GM18951 (cell line): ENCODE measurements around the gene ART3.

Experiments used
- POLR2A ChIP-seq: IDR thresholded peaks from 4 replicates; pipeline ENCODE4 v1.6.1; 2011; ENCODE audit warnings: mild to moderate bottlenecking; ENCODE audit not compliant: insufficient read length, insufficient read depth; ENCODE audit errors: extremely low read depth
- in situ Hi-C: fragments of 300-500 bp; cut with MboI; formaldehyde crosslinking; loops from one replicate; pipeline ENCODE4 v1.12.0; 2022; ENCODE audit warnings: low sequenced_read_pairs, mixed read lengths, inconsistent platforms; ENCODE audit not compliant: unreplicated experiment

Gene ART3

DNA sequence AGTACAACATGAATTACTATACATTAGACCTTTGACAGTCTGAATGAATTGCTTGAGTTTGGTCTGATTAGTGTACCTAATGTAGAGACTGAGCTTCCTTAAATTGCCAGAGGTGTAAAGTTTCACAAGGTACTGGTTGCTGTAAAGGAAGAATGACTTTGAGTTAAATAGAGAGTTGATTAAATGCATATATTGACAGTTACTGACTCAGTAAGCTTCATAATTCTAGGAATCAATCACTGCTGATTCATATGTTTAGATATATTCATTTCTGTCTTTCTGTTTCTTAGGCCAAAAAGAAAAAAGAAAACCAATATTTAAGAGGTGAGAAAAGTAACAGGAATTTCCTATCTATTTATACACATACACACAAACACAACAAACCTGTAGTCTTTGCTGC, 16.2 kb upstream of the ART3 start:
- TF ChIP-seq POLR2A: no peak
- in situ Hi-C loops: no loop called here

DNA sequence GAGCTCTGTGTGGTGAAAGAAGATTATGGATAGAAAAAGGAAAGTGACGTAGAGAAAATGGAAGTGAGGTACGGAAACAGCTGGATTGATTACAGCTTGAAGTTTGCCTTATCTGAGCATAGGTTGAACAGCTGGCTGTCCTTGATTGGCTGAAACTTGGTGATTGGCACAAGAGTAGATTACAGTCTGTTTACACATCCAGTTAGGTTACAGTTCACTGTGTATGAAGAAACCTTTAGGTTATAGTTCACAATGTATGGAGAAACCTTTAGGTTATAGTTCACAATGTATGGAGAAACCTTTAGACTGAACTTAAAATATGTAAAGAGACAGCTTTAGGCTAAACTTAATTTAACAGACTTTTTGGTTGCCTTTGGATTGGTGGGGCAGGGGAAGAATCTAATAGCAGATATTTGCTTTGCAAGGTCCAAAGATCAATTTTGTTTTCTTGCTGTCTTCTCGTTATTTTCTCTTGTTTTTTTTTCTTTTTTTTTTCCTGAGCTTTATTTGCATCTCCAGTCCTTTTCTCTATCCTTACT, 15.6 kb upstream of the ART3 start:
- TF ChIP-seq POLR2A: no peak
- in situ Hi-C loops: no loop called here

DNA sequence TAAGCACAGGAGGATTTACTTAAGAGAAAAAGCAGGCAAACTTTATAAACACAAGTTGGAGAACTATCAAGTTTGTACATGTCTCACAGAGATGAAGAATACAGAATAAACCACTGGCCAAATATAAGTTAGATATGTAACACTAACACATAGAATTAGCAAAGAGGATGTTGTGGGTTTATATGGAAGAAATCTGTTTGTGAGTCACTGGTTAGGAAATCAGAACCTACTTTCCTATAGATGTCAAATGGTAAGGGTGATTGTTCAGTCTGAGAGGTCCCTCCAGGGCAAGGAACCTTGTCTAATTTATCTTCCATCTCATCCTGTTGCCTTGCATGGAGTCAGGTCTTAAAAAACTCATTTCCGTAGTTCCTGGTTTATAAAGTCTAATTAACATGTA, 14.8 kb upstream of the ART3 start:
- in situ Hi-C loops: no loop called here
- no peak for TF ChIP-seq POLR2A

DNA sequence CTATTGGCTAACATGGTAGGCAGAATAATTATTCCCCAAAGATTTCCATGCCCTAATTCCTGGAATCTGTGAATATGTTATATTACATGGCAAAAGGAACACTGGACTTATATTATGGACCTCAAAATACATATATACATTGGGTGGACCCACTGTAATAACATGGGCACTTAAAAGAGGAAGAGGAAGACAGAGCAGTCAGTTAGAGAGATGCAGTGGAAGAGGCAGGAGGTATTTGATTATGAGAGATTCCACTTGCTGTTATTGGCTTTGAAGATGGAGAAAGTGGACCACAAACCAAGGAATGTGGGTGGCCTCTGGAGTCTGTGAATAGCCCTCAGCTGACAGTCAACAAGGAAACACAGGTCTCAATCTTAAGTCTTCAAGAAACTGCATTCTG, 14.0 kb upstream of the ART3 start:
- no peak for TF ChIP-seq POLR2A

DNA sequence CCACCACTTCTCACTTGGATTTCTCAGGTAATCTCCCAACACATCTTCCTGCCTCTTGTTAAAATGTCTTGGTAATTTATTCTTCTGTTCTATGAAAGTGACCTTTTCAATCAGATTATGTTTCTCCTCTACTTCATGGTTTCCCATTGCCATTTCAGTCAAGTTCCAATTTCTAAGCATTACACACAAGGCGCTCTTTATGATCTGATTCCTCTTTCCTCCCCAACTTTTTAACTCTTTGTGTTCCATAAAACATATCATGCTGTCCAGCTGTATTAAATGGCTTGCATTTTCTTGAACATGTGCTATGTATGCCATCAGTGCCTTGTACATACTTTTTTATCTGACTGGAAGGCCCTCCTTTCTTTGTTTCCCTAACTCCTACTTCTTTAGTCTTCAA, 13.1 kb upstream of the ART3 start:
- no peak for TF ChIP-seq POLR2A
- in situ Hi-C loops: no loop called here

More for the DNA sequence above, 14.0 kb upstream of the ART3 start:
- in situ Hi-C loops: no loop called here

DNA sequence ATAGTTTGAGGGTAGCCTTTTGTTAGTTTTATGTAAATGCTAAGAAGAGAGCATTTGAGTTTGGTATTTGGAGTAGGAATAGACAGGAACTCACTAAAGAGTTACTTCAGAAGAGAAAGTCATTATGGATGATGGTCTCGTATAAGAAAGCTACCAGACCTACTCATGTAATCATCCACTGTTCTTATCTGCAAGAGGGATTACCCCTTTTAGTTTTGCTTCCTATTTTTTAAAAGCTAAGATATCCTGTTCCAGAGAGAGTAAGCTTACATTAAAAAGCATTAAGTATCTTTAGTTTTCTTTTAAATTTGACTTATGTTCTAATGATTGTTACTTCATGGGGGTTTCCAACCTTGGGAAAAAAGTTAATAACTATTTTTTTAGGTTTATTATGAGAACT, 12.5 kb upstream of the ART3 start:
- in situ Hi-C loops: no loop called here
- no peak for TF ChIP-seq POLR2A

DNA sequence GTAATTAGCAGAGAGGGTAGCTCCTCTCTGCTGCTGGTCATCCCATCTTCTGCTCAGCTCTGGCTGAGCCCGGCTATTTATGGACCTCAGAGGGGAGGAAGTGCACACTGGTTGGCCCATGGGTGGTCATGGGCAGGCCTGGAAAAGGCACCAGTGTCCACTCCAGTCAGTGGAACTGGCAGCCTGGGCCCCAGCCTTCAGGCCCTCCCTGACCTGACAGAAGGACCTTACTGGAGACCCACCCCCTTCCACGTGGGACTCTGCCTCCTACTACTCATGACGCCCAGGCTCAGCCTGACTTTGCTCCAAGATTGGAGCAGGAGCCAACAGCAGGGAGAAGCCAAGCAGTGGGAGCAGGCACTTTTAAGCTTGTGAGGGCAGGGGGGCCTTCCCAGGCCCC, 8.0 kb upstream of the ART3 start:
- TF ChIP-seq POLR2A: no peak
- in situ Hi-C loops: loop anchor here (5.0 kb wide), 1 partner anchor 64 kb away; no protein-coding TSS in a partner anchor

DNA sequence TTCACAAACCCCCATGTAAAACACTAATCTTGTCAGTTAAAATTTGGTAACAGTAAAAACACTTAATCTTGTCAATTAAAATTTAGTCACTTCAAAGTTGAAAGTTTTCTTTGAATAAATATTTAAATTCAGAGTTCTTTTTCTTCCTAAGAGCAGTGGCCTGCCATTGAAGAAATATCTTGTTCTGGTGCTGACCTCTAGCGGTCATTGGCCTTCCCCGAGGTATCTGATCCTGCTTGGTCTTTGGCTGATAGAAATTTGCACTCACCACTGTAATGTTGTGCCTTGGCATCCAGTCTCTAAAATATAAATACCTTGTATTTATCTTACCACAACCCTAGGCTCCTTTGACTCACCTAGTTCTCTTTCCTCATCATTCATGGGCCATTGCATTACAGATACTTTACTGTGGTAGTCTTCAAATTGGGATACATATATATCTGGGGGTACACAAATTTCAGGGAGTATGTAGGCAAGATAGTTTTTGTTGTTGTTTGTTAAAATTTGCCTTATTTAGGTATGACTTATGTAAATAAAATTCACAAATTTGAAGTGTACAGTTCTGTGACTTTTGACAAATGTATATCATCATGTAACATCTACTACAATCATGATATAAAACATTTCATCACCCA, 6.7 kb upstream of the ART3 start:
- no peak for TF ChIP-seq POLR2A
- in situ Hi-C loops: loop anchor here (5.0 kb wide), 1 partner anchor 65 kb away; no protein-coding TSS in a partner anchor

DNA sequence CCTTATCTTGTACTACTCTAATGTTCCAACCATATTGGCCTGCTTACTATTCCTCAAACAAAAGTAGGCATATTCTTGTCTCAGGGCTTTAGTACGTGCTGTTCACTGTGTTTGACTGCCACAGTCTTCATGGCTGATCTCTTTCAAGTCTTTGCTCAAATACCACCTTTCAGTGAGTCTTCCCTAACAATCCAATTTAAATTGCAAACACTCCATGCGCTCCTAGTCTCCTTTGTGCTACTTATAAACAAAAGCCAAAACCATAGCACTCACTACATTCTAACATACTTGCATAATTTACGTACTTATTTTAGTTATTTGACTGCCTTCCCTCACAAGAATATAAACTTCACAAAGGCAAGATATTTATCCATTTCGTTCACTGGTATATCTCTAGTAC, 1.7 kb upstream of the ART3 start:
- in situ Hi-C loops: no loop called here
- TF ChIP-seq POLR2A: no peak

DNA sequence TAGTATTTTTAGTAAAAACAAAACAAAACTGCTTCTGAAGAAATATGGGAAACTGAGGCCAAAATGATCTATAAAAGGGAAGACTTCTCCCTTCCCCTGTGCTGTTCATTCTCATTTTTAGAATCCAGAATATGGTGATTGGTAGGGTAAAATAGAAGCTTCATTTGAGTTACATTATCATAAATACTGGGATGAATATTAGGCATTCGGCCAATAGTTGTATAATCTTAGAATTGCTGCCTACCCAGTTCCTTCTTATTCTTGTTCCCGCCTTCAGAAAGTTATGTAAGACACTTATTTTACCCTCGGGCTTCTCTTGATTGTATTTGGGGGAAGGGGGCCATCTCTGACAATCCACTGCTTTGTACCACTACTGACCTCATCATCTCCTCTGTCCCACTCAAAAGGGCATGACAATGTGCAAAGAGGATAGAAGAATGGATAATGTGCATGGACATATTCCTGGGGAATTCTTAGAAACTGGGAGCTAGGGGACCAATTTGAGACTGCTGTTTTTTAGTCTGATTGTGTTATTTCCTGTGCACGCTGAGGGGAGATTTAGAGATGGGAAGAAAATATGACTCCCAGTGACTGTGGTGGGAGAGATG, 588 bp downstream of the ART3 start:
- in situ Hi-C loops: no loop called here
- no peak for TF ChIP-seq POLR2A

DNA sequence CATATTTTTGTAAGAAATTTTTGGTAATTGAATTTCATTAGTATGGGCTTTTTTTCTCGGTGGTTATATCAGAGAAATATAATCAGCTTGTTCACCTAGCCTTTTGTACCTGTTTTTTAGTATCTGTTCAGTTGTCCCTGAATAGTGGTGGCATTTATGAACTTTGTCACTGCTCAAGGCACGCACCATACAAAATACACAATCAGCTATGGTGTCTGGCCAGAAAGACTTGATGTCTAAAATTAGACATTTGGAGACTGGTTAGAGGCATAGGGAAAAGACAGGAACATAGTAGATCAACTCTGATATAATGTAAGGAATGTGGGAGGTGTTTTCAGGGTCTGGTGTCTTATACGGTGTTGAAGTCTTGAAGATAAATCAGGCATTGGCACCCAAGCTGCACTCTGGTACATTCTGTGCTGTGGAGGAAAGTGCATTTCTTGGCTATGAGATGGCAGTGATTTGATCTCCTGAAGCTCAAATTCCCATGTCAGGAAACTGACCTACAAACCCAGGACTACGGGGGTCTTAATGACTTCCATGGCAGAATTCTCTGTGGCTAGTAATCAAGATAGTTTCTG, 3.6 kb downstream of the ART3 start:
- TF ChIP-seq POLR2A: no peak
- in situ Hi-C loops: no loop called here

DNA sequence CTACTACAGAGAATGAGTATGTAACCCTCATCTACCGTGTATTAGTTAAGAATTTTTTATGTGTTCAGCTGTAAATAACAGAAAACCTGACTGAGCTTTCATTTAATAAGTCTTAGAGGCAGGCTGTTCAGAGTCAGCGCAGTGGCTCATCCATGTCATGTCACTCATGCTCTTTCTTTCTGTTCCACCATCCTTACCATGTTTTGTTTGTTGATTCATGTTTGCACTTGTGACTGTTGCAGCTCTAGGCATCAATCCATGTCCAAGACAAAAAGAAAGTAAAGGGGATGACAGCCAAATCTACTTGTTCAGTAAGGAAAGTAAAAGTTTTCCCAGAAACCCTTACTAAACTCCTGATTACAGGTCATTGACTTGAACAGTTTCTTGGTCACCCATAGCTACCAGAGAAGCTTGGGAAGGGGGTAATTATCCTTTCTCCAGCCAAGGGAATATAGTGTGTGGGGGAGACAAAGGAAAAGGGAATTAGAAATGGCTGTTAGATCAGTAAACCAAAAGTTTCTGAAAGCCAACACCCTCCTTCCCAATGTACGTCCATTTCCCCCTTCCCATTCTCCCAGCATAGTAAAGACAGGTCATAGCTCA, 9.0 kb downstream of the ART3 start:
- no peak for TF ChIP-seq POLR2A
- in situ Hi-C loops: loop anchor here (10.0 kb wide), 1 partner anchor 179 kb away; the partner anchor contains the start of gene PPEF2

DNA sequence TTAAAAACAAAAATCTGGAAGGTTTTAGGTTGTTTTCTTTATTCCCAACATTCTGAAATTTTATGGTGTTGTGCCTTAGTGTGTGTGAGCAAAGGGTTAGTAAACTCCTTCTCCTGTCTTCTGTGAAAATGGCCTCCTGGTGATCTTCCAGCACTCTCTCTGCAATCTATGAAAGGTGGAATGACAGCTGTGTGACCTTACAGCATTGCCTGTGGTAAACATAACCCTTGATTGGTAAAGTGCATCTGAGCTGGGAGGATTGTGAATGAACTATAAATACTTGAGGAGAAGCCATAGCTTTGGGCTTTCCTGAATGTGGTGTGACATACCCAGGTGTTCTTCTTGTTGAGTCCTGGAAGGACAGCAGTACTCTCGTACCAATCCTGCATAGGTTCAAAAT, 10.0 kb downstream of the ART3 start:
- no peak for TF ChIP-seq POLR2A
- in situ Hi-C loops: loop anchor here (10.0 kb wide), 1 partner anchor 180 kb away; the partner anchor contains the start of gene PPEF2
